C4-2B (cell line): Measurements from ENCODE around the gene KCNJ9.

ENCODE experiments used
- CTCF ChIP-seq: fragments of 450-650 bp; conservative IDR thresholded peaks from 2 replicates; pipeline ENCODE4 v1.5.1; 2017; ENCODE audit warnings: mild to moderate bottlenecking
- ZFX ChIP-seq: fragments of 450-650 bp; IDR thresholded peaks from 2 replicates; pipeline ENCODE4 v1.6.1; 2017

DNA sequence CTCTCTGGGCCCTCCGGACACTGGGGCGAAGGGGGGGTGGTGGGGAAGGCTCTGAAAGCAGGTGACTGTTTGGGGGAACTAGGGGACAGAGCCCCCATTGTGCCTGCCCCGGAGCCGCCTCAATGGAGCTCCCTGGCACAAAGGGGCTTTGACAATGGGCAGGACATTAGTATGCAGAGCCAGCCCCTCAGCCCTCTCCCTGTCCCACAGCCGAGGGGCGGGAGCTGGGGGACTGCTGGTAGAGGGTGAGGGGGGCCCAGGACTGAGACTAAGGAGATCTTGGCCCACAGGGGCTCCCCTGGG lies 19.2 kb upstream of the KCNJ9 start:
- TF ChIP-seq CTCF (no peak), ZFX (no peak)
